HepG2 (cell line): ENCODE measurements around the gene MFAP1. TPM values are rescaled to one million over a fixed set of nuclear protein-coding genes. Genes with fewer than 3 reads are reported as not detected.

Experiments used
- ATAC-seq: fragments of 200-7000 bp; cut with Tn5 transposase; 3 replicates; pipeline ENCODE4 v1.9.1; 2020; ENCODE audit warnings: mild to moderate bottlenecking, moderate library complexity
- BruUV-seq: library from RNA; stranded (reverse); fragments of 400-500 nt; replicated peaks from 2 replicates; lab custom pipeline; 2021; lab: Mats Ljungman, UMichigan
- CTCF ChIA-PET: fragments of 300-600 bp; formaldehyde crosslinking; extraction: SDS; loops from one replicate; lab custom pipeline; 2021; ENCODE audit warnings: low total read pairs, inconsistent platforms, low intra/inter-chr PET ratio; lab: Yijun Ruan, JAX
- POLR2A ChIA-PET: fragments of 350-600 bp; sonication (Branson Sonifier 250); formaldehyde crosslinking; loops from one replicate; lab custom pipeline; 2020; ENCODE audit warnings: antibody characterized with exemption, inconsistent platforms; lab: Yijun Ruan, JAX
- DNase-seq: peaks from one replicate; pipeline ENCODE4 v3.0.0-alpha.2; 2015; ENCODE audit warnings: low spot score
- FAIRE-seq: peaks from 3 replicates; lab custom pipeline; 2011; peaks lifted over from hg19 to GRCh38; lab: Jason Lieb, UNC
- H2AFZ ChIP-seq: one replicate; pipeline ENCODE4 v1.6.1; 2011; ENCODE audit warnings: low read length, inconsistent platforms
- H3K27ac ChIP-seq: fragments of 300-600 bp; 3 replicates; pipeline ENCODE4 v1.8.0; 2011; ENCODE audit warnings: mixed run types, mild to moderate bottlenecking, mixed read lengths, low read length, inconsistent platforms; ENCODE audit not compliant: insufficient read depth; ENCODE audit errors: extremely low read length
- H3K27me3 ChIP-seq, 2 experiments: fragments of 200-600 bp in 1 of 2; 2 replicates in 1 of 2; 3 replicates in 1 of 2; pipeline versions ENCODE4 v1.6.0 to v1.8.0; 2011; ENCODE audit warnings: low read length in 2 of 2, mild to moderate bottlenecking in 2 of 2, moderate library complexity in 2 of 2, inconsistent platforms in 1 of 2; ENCODE audit not compliant: insufficient read depth in 2 of 2, control insufficient read depth in 1 of 2
- H3K36me3 ChIP-seq, 2 experiments: fragments of 200-600 bp in 1 of 2; replicated peaks in 1 of 2; 2 replicates in 1 of 2; 3 replicates in 1 of 2; pipeline versions ENCODE4 v1.5.1 to v1.8.0; 2011; ENCODE audit warnings: low read length in 2 of 2, inconsistent platforms in 1 of 2; ENCODE audit not compliant: insufficient read depth in 2 of 2, control insufficient read depth in 1 of 2
- H3K4me1 ChIP-seq: 2 replicates; pipeline ENCODE4 v1.5.1; 2012; ENCODE audit warnings: low read length, inconsistent platforms; ENCODE audit not compliant: insufficient read depth
- H3K4me2 ChIP-seq: 2 replicates; pipeline ENCODE4 v1.6.0; 2011; ENCODE audit warnings: low read depth, low read length, inconsistent platforms
- H3K4me3 ChIP-seq, 3 experiments: fragments of 200-600 bp in 1 of 3; sonication (generic), shearing (Covaris generic) in 1 of 3; replicated peaks in 1 of 3; 2 replicates each; pipeline ENCODE4 v1.5.1; 2011 to 2016; ENCODE audit warnings: low read length in 3 of 3, inconsistent platforms in 2 of 3, low read depth in 2 of 3, mild to moderate bottlenecking in 2 of 3, control low read depth in 1 of 3, mixed read lengths in 1 of 3; ENCODE audit not compliant: insufficient read depth in 1 of 3
- H3K79me2 ChIP-seq: one replicate; pipeline ENCODE4 v1.6.1; 2011; ENCODE audit warnings: low read length, inconsistent platforms; ENCODE audit not compliant: insufficient read depth
- H3K9ac ChIP-seq: 2 replicates; pipeline ENCODE4 v1.6.0; 2011; ENCODE audit warnings: mild to moderate bottlenecking, low read depth, low read length, inconsistent platforms; ENCODE audit not compliant: insufficient read depth
- H3K9me3 ChIP-seq: 2 replicates; pipeline ENCODE4 v1.5.1; 2012; ENCODE audit warnings: mild to moderate bottlenecking, low read length
- H4K20me1 ChIP-seq: 2 replicates; pipeline ENCODE4 v1.6.0; 2011; ENCODE audit warnings: inconsistent platforms, mild to moderate bottlenecking, low read length, moderate library complexity; ENCODE audit not compliant: insufficient read depth
- ATF7-NPFF ChIP-seq: sonication (generic); formaldehyde crosslinking; IDR thresholded peaks from 2 replicates; pipeline ENCODE4 v1.8.1; 2023; ENCODE audit warnings: mild to moderate bottlenecking, low read depth, missing genetic modification reagents, moderate library complexity
- CREB1 ChIP-seq, 2 experiments: fragments of 450-650 bp in 1 of 2; IDR thresholded peaks; 2 replicates each; pipeline ENCODE4 v1.6.1; 2016 to 2017; ENCODE audit warnings: control low read depth in 1 of 2, mild to moderate bottlenecking in 1 of 2, missing compliant biosample characterization in 1 of 2, missing genetic modification characterization in 1 of 2
- GFI1 ChIP-seq: sonication (generic); formaldehyde crosslinking; IDR thresholded peaks from 2 replicates; pipeline ENCODE4 v1.5.0; 2020; ENCODE audit warnings: missing genetic modification reagents, mild to moderate bottlenecking, borderline replicate concordance
- JARID2 ChIP-seq: sonication (generic); formaldehyde crosslinking; IDR thresholded peaks from 2 replicates; pipeline ENCODE4 v1.8.1; 2023; ENCODE audit warnings: missing genetic modification reagents, inconsistent platforms; ENCODE audit not compliant: insufficient replicate concordance
- KDM2A ChIP-seq: sonication (generic); formaldehyde crosslinking; IDR thresholded peaks from 2 replicates; pipeline ENCODE4 v1.4.0; 2020; ENCODE audit warnings: low read depth, missing genetic modification reagents, borderline replicate concordance
- PAWR ChIP-seq: sonication (generic); formaldehyde crosslinking; IDR thresholded peaks from 2 replicates; pipeline ENCODE4 v1.4.0; 2020; ENCODE audit warnings: missing genetic modification reagents, mild to moderate bottlenecking, borderline replicate concordance
- ZFX ChIP-seq: sonication (generic); formaldehyde crosslinking; IDR thresholded peaks from 2 replicates; pipeline ENCODE4 v1.4.0; 2020; ENCODE audit warnings: mild to moderate bottlenecking, low read depth, missing genetic modification reagents, moderate library complexity
- ZNF264 ChIP-seq: sonication (generic); formaldehyde crosslinking; IDR thresholded peaks from 2 replicates; pipeline ENCODE4 v1.4.0; 2020; ENCODE audit warnings: missing genetic modification reagents
- ZNF367 ChIP-seq: sonication (generic); formaldehyde crosslinking; IDR thresholded peaks from 2 replicates; pipeline ENCODE4 v1.4.0; 2020; ENCODE audit warnings: missing genetic modification reagents, borderline replicate concordance
- ZNF572 ChIP-seq: sonication (generic); formaldehyde crosslinking; IDR thresholded peaks from 2 replicates; pipeline ENCODE4 v1.5.1; 2020; ENCODE audit warnings: mild to moderate bottlenecking, missing genetic modification reagents
- ZNF670 ChIP-seq: sonication (generic); formaldehyde crosslinking; IDR thresholded peaks from 2 replicates; pipeline ENCODE4 v1.8.0; 2022; ENCODE audit warnings: mild to moderate bottlenecking, missing genetic modification reagents, borderline replicate concordance
- ZNF672 ChIP-seq: sonication (generic); formaldehyde crosslinking; IDR thresholded peaks from 2 replicates; pipeline ENCODE4 v1.8.1; 2022; ENCODE audit warnings: missing genetic modification reagents
- ZSCAN31 ChIP-seq: sonication (generic); formaldehyde crosslinking; IDR thresholded peaks from 2 replicates; pipeline ENCODE4 v1.5.0; 2020; ENCODE audit warnings: low read depth, mild to moderate bottlenecking, missing genetic modification reagents
- WGBS: methylation state at CpG from one replicate; pipeline ENCODE4 v1.1.6; 2017; ENCODE audit warnings: low lambda C conversion rate; 5-methylcytosine and 5-hydroxymethylcytosine counted together
- in situ Hi-C: cut with HindIII; loops from 2 replicates; pipeline ENCODE4 v1.10.0; 2017; ENCODE audit warnings: low pct_unique_long_range_greater_than_20kb; ENCODE audit not compliant: extremely low pct_ligation_motif_present
- intact Hi-C: fragments of 100-400 bp; cut with micrococcal nuclease; formaldehyde crosslinking; loops from one replicate; pipeline ENCODE4 v1.10.0; 2022; ENCODE audit not compliant: unreplicated experiment
- polyA plus RNA-seq, 8 experiments: library from polyadenylated mRNA; depleted of rRNA in 3 of 8; stranded (reverse) in 7 of 8; unstranded in 1 of 8; fragments of >200 nt; fragmentation: Illumina TruSeq in 4 of 8; extraction: Trizol in 4 of 8; gene quantifications; 2 replicates each; pipeline versions ENCODE4 v1.2.1 to v1.2.3, GENCODE V29; 2011 to 2016; ENCODE audit warnings: low read depth in 4 of 8, missing spikeins in 1 of 8, mixed read lengths in 1 of 8; ENCODE audit not compliant: insufficient read depth in 1 of 8
- total RNA-seq, 5 experiments: library from RNA; depleted of rRNA; stranded (reverse); fragments of >200 nt; fragmentation: Illumina TruSeq; extraction: Trizol; gene quantifications; 2 replicates each; pipeline ENCODE4 v1.2.3, GENCODE V29; 2016; ENCODE audit warnings: low read depth in 1 of 5
- TF ChIP-seq, protein P1 (sequence below): sonication (generic); formaldehyde crosslinking; IDR thresholded peaks from 2 replicates; pipeline ENCODE4 v1.5.1; 2020; ENCODE audit warnings: mild to moderate bottlenecking, missing genetic modification reagents, borderline replicate concordance
- TF ChIP-seq, protein P2 (sequence below): IDR thresholded peaks from 2 replicates; pipeline ENCODE4 v1.6.1; 2016; ENCODE audit warnings: missing compliant biosample characterization, missing genetic modification reagents, borderline replicate concordance
- TF ChIP-seq, protein P3 (sequence below): sonication (generic); formaldehyde crosslinking; conservative IDR thresholded peaks from 2 replicates; pipeline ENCODE4 v1.4.0; 2020; ENCODE audit warnings: missing genetic modification reagents
- TF ChIP-seq, protein P4 (sequence below): IDR thresholded peaks from 2 replicates; pipeline ENCODE4 v1.6.1; 2016; ENCODE audit warnings: missing biosample characterization, missing genetic modification reagents, low read depth

Gene MFAP1
- total and polyA plus RNA-seq, 2 of the 13 experiments (the other 11 are each of a cell fraction or from before 2014, with no cell fraction given) = 11.8 to 39.5 TPM

DNA sequence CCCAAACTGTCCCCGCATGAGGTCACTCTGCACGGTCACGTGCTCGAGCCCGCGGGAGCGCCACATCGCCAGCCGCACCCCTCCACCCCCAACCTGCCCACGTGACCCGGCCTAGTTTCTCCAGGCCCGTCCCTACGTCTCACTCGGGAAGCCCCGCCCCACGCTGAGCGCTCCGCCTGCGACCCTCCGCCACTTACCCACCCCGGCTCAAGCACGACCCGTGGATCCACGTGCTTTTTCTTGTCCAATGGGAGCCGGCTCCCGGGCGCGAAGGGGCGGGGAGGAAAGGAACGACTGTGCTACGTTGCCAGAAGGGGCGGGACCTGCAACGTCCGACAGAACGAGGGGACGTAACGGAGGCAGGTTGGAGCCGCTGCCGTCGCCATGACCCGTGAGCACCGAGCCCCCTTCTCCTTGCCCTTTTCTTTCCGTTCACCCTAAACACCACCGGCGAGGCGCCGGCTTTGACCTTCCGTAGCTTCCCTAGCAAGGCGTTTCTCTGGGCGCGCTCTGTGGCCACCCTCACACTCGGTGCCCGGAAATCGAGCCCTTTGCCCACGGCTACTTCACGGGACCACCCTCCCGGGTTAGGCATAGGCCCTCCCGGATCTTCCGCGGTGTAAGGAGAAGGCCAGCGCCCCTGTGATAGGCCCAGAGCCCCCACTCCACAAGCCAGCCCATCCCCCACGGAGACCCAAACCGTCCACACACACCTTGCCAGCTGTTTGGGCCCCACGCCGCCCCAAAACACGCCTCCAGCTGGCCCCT is 32.3 kb downstream of the MFAP1 start, which contains the start of gene SERF2:
Gene SERF2, plus strand, starts transcription at position 328 of the 768 bp plus-strand sequence. Its CDS starts 57 bp downstream, at position 385.
- Histone ChIP-seq H4K20me1 (peaks cover 28% of the 10 kb centered on the region), H3K4me2 (peak within 1 kb of the TSS; percentile 96), H2AFZ (peak within 1 kb of the TSS; percentile 96), H3K4me1 (peaks cover 37% of the 10 kb centered on the region), H3K9me3 (no peaks in the 10 kb centered on the region), H3K9ac (peak within 1 kb of the TSS; percentile 100), H3K4me3 (peak within 1 kb of the TSS; percentile 98 to 100 (median 99)), H3K79me2 (peaks cover 26% of the 10 kb centered on the region), H3K27me3 (no peaks in the 10 kb centered on the region; a peak in 1 of 5 replicates), H3K27ac (peak within 1 kb of the TSS; percentile 98), H3K36me3 (peaks cover 8 to 35% of the 10 kb centered on the region in 2 experiments)
- TSS peak; percentile 66 for BruUV-seq
- ChIA-PET CTCF (no interaction called here), POLR2A (interaction anchor here (0.8 to 4.2 kb wide), 5 partner anchors 8 to 33 kb away, joined by 3 to 31 read pairs (median 7); partner anchors contain the start of genes ELL3, HYPK, MFAP1 and SERINC4)
- peak; percentile 71 for FAIRE-seq
- peak; percentile 97 for DNase-seq
- peak; percentile 93 for ATAC-seq
- 1% methylated on average over 30 of the region's 66 CpGs for WGBS
- intact Hi-C loops (no loop called here), in situ Hi-C loops (no loop called here)
- peak; percentile 79 for TF ChIP-seq KDM2A
- no peak for TF ChIP-seq JARID2 (CRISPR knock-in tag)
- TF ChIP-seq, protein P1, sequence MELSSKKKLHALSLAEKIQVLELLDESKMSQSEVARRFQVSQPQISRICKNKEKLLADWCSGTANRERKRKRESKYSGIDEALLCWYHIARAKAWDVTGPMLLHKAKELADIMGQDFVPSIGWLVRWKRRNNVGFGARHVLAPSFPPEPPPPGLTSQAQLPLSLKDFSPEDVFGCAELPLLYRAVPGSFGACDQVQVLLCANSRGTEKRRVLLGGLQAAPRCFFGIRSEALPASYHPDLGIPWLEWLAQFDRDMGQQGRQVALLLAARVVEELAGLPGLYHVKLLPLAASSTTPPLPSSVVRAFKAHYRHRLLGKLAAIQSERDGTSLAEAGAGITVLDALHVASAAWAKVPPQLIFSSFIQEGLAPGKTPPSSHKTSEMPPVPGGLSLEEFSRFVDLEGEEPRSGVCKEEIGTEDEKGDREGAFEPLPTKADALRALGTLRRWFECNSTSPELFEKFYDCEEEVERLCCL (CRISPR knock-in tag) = peak; percentile 70; the same call in 1 of the 2 replicates
- no peak for TF ChIP-seq ZNF367 (CRISPR knock-in tag)
- TF ChIP-seq ZNF572 (CRISPR knock-in tag) = 0 out of 2 replicates have a peak, but pooled peaks have one; percentile 58
- TF ChIP-seq, protein P2, sequence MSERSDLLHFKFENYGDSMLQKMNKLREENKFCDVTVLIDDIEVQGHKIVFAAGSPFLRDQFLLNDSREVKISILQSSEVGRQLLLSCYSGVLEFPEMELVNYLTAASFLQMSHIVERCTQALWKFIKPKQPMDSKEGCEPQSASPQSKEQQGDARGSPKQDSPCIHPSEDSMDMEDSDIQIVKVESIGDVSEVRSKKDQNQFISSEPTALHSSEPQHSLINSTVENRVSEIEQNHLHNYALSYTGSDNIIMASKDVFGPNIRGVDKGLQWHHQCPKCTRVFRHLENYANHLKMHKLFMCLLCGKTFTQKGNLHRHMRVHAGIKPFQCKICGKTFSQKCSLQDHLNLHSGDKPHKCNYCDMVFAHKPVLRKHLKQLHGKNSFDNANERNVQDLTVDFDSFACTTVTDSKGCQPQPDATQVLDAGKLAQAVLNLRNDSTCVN (CRISPR knock-in tag) = peak; percentile 43; the same call in 1 of the 2 replicates
- TF ChIP-seq ATF7-NPFF = peak; percentile 20; the same call in 1 of the 2 replicates
- no peak for TF ChIP-seq GFI1 (CRISPR knock-in tag)
- TF ChIP-seq ZNF672 (CRISPR knock-in tag) = no peak
- TF ChIP-seq, protein P3, sequence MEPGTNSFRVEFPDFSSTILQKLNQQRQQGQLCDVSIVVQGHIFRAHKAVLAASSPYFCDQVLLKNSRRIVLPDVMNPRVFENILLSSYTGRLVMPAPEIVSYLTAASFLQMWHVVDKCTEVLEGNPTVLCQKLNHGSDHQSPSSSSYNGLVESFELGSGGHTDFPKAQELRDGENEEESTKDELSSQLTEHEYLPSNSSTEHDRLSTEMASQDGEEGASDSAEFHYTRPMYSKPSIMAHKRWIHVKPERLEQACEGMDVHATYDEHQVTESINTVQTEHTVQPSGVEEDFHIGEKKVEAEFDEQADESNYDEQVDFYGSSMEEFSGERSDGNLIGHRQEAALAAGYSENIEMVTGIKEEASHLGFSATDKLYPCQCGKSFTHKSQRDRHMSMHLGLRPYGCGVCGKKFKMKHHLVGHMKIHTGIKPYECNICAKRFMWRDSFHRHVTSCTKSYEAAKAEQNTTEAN = no peak; the same call in 1 of the 2 replicates
- TF ChIP-seq CREB1 (IDR thresholded peaks at IDR 0.05) = peak; percentile 82
- peak; percentile 84 for TF ChIP-seq CREB1 (CRISPR knock-in tag; IDR thresholded peaks at IDR 0.05)
- peak; percentile 74 for TF ChIP-seq ZFX (CRISPR knock-in tag)
- no peak for TF ChIP-seq ZNF670
- no peak for TF ChIP-seq PAWR (CRISPR knock-in tag)
- peak; percentile 19 for TF ChIP-seq ZSCAN31 (CRISPR knock-in tag)
- TF ChIP-seq, protein P4, sequence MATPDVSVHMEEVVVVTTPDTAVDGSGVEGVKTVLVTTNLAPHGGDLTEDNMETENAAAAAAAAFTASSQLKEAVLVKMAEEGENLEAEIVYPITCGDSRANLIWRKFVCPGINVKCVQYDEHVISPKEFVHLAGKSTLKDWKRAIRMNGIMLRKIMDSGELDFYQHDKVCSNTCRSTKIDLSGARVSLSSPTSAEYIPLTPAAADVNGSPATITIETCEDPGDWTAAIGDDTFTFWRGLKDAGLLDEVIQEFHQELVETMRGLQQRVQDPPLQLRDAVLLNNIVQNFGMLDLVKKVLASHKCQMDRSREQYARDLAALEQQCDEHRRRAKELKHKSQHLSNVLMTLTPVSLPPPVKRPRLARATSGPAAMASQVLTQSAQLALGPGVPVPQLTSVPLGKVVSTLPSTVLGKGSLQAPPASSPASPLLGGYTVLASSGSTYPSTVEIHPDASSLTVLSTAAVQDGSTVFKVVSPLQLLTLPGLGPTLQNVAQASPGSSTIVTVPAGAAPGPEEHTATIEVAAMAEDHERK (CRISPR knock-in tag) = peak; percentile 72
- 0 out of 2 replicates have a peak, but pooled peaks have one; percentile 41 for TF ChIP-seq ZNF264 (CRISPR knock-in tag)
